Measurements from ENCODE around the gene TTC16. TPM values are rescaled to one million over a fixed set of nuclear protein-coding genes. Genes with fewer than 3 reads are reported as not detected.
A peak's percentile ranks its signal among the peaks of the same experiment; 100 is the strongest.

TTC16 gene
- total and polyA plus RNA-seq, 5 donors: 0.06 to 0.14 (median 0.13) TPM; not detected in 1

DNA sequence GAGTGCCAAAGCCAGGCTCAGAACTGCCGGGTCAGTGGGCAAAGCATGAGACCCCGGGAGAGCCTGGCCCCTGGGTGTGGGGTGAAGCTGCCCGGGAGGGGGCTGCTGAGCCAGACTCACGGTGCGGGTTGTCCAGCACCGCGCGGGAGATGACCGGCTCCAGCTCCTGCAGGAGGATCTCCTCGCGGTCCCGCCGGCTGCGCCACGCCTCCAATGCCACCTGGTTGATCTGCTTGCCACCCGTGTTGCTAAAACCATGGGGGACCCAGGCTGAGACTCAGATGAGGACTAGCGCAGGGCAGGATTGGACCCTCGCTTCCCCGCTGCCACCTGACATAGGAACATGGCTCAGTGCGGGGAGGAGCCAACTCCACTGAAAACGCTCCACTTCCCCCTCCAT is 16.6 kb downstream of the TTC16 start:
- WGBS: 96% methylated on average over 21 of the region's 21 CpGs
- Histone ChIP-seq H3K27me3 (ENCODE audit: control insufficient read depth, insufficient read depth) (no peaks in the 10 kb centered on the region), H3K4me1 (ENCODE audit: control insufficient read depth, insufficient read depth, low read length) (peaks cover 6% of the 10 kb centered on the region), H3K9me3 (ENCODE audit: control insufficient read depth, low read length) (no peaks in the 10 kb centered on the region), H3K27ac (ENCODE audit: low read length) (no peak overlapping the region), H3K4me3 (ENCODE audit: low read length) (no peak overlapping the region)
- ATAC-seq: no peak
- DNase-seq: peak in 2 of 3 donors; percentile 13 to 65
- intact Hi-C loops (cut with DNase I): loop anchor here (5.0 to 10.0 kb wide), 4 partner anchors 140 to 192 kb away; partner anchors contain the start of gene AK1 (in 2 of the 4)

DNA sequence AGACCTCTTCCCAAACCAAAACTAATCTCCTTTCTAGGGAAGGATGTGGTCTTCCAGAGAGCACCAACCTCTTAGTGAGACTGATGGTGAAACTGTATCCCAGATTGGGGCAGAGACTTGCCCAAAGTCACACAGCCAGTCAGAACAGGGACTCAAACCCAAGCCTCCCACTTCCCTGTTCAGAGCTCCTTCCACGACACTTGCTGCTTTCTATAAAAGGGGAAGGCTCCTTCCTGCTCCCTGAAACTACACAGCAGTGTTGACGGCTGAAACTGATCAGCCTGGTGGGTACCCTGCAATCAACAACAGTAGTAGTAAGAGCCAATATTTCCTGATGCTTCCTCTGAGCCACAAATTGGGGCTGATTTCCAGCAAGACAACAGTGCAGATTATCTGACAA is 17.7 kb downstream of the TTC16 start:
- Histone ChIP-seq H3K9me3 (ENCODE audit: control insufficient read depth, low read length) (no peaks in the 10 kb centered on the region), H3K27ac (ENCODE audit: low read length) (no peak overlapping the region), H3K4me3 (ENCODE audit: low read length) (no peak overlapping the region), H3K27me3 (ENCODE audit: control insufficient read depth, insufficient read depth) (no peaks in the 10 kb centered on the region), H3K4me1 (ENCODE audit: control insufficient read depth, insufficient read depth, low read length) (peaks cover 6% of the 10 kb centered on the region)
- 65% methylated on average over 2 of the region's 2 CpGs for WGBS
- intact Hi-C loops (cut with DNase I): loop anchor here (2.0 to 10.0 kb wide), 6 partner anchors 51 to 191 kb away; partner anchors contain the start of gene AK1 (in 2 of the 4)
- DNase-seq (no peak), ATAC-seq (no peak)

DNA sequence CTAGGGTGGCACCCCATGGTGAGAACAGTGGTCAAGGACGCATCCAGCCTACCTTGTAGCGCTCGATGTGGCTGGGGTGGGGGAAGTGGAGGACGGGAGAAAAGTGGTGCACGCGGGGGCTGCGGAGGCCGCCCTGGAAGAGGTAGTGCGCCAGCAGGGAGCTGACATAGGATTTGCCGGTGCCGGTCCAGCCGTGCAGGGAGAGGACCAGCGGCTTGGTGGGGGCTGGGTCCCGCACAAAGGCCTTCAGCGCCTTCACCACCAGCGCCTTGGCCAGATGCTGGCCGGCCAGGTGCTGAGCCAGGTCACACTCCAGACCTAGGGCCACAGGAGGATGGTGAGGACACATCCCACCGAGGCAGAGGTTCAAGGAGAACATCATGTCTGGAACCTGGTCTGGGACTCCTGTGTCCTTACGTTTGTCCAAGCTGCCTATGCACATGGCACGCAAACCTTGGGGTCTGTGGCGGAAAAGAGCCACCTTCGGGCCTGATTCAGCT is 18.4 kb downstream of the TTC16 start:
- 44% methylated on average over 22 of the region's 22 CpGs for WGBS
- ATAC-seq: peak in 1 of 2 donors; percentile 0
- peak overlapping the region; percentile 27 for H3K27ac ChIP-seq (ENCODE audit: low read length)
- H3K27me3 ChIP-seq (ENCODE audit: control insufficient read depth, insufficient read depth): no peaks in the 10 kb centered on the region
- H3K4me3 ChIP-seq (ENCODE audit: low read length): no peak overlapping the region
- intact Hi-C loops (cut with DNase I): loop anchor here (2.0 to 10.0 kb wide), 6 partner anchors 51 to 191 kb away; partner anchors contain the start of gene AK1 (in 2 of the 4)
- DNase-seq: peak in 1 of 3 donors; percentile 72
- H3K9me3 ChIP-seq (ENCODE audit: control insufficient read depth, low read length): no peaks in the 10 kb centered on the region
- peaks cover 6% of the 10 kb centered on the region for H3K4me1 ChIP-seq (ENCODE audit: control insufficient read depth, insufficient read depth, low read length)

DNA sequence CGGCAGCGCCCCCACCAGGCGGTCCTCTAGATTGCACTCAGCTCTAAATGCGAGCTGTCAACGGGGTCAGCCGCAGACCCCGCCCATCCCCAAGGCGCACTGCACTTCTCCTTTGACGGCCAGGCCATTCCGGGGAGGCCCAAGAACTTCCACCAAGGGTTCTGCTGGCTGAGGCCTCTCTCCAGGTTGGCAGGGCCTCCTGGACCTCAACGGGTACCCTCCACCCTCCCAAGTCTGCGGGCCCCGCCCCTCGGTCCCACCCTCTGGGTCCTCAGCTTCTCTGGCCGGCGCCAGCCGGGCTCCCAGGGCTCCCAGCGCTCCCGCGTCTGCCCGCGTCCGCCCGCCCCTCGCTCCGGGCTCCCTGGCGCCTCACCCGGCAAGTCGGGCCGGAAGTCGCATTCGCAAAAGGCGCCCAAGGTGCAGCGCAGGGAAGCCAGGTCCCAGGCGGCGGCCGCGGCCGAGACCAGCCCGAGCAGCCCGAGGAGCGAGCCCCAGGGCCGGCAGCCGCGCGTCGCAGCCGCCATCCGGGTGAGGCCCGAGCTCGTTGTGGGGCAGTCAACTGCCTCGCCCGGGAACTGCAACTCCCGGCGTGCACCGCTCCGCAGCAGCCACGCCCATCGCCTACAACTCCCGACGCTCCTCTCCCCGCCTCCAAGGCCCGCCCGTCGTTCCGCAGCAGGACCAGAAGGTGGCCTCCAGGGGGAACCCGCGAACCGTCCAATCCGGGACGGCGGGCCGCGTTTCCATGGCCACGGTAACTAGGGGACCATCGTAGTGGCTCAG is 19.1 kb downstream of the TTC16 start, which contains the start of gene TOR2A:
TOR2A (minus strand) TSS at position 548 of the 783 bp plus-strand sequence; CDS start at position 524, 24 bp downstream.
- intact Hi-C loops (cut with DNase I): loop anchor here (2.0 to 10.0 kb wide), 10 partner anchors 42 to 190 kb away; partner anchors contain the start of genes AK1 (in 2 of the 4), CDK9 (in 1 of the 4) and SH2D3C (in 1 of the 4)
- Histone ChIP-seq H3K4me1 (ENCODE audit: control insufficient read depth, insufficient read depth, low read length) (peaks cover 6% of the 10 kb centered on the region), H3K9me3 (ENCODE audit: control insufficient read depth, low read length) (no peaks in the 10 kb centered on the region), H3K4me3 (ENCODE audit: low read length) (peak within 1 kb of the TSS; percentile 66), H3K27me3 (ENCODE audit: control insufficient read depth, insufficient read depth) (no peaks in the 10 kb centered on the region), H3K27ac (ENCODE audit: low read length) (peak within 1 kb of the TSS; percentile 90)
- DNase-seq: peak; percentile 99
- ATAC-seq: peak; percentile 95 to 96
- under 1% methylated on average over 76 of the region's 76 CpGs for WGBS

DNA sequence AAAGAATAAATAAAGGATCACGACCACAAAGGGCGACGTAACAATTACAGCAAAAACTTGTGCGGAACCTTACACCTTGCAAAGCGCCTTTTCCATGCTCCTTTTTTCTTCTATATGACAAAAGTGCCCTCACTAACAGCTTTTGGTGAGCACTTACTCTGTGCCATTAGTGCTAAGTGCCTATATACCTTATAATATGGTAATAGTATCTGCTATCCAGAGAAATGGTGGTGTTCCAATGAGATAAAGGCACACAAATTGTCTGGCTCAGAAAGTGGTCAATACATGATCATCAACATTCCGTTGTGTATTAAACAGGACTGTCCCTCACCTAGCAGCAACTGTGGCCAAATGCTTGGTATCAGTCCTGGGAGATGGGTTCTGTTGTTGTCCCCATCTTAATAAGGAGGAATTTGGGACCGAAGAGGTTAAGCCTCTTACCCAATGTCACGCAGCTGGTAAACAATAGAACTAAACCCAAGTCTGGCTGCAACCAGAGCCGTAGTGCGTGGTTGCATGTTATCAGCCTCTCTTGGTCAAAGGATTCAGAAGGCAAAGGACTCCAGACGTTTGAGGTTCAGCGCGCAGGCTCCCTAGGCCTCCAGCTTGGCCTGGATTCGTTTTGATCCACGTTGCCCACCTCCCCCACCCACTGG is 19.8 kb downstream of the TTC16 start:
- Histone ChIP-seq H3K4me3 (ENCODE audit: low read length) (no peak overlapping the region), H3K4me1 (ENCODE audit: control insufficient read depth, insufficient read depth, low read length) (peaks cover 6% of the 10 kb centered on the region), H3K9me3 (ENCODE audit: control insufficient read depth, low read length) (no peaks in the 10 kb centered on the region), H3K27ac (ENCODE audit: low read length) (no peak overlapping the region), H3K27me3 (ENCODE audit: control insufficient read depth, insufficient read depth) (no peaks in the 10 kb centered on the region)
- DNase-seq: peak in 1 of 3 donors; percentile 45
- WGBS: 22% methylated on average over 15 of the region's 15 CpGs
- intact Hi-C loops (cut with DNase I): loop anchor here (2.0 to 10.0 kb wide), 8 partner anchors 42 to 189 kb away; partner anchors contain the start of genes AK1 (in 2 of the 4), CDK9 (in 1 of the 4) and SH2D3C (in 1 of the 4)
- no peak for ATAC-seq

DNA sequence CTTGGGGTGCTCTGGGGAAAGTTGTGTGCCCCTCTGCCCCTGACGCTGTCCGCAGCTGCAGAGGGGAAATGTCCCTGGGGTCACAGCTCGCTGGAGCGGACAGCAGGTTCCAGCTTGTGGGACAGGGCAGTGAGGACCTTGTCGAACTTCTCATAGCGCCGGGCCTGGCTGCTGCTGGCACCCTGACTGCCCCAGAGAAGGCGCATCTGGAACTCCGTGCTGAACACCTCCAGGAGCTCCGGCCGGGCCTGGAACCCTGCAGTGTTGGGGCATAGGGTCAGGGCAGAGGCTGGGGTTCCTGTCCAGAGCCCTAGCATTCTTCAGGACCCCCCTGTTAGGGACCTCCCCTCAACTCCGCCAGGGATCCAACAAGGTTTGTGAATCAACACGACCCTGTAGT is 22.8 kb downstream of the TTC16 start:
- no peaks in the 10 kb centered on the region for H3K27me3 ChIP-seq (ENCODE audit: control insufficient read depth, insufficient read depth)
- DNase-seq (peak in 1 of 3 donors; percentile 53), ATAC-seq (no peak)
- intact Hi-C loops (cut with DNase I): loop anchor here (5.0 to 10.0 kb wide), 6 partner anchors 39 to 186 kb away; partner anchors contain the start of genes AK1 (in 2 of the 4), CDK9 (in 1 of the 4) and SH2D3C (in 1 of the 4)
- 88% methylated on average over 13 of the region's 13 CpGs for WGBS
- no peak overlapping the region for H3K4me3 ChIP-seq (ENCODE audit: low read length)
- H3K4me1 ChIP-seq (ENCODE audit: control insufficient read depth, insufficient read depth, low read length): peaks cover 6% of the 10 kb centered on the region
- H3K27ac ChIP-seq (ENCODE audit: low read length): no peak overlapping the region
- H3K9me3 ChIP-seq (ENCODE audit: control insufficient read depth, low read length): no peaks in the 10 kb centered on the region

DNA sequence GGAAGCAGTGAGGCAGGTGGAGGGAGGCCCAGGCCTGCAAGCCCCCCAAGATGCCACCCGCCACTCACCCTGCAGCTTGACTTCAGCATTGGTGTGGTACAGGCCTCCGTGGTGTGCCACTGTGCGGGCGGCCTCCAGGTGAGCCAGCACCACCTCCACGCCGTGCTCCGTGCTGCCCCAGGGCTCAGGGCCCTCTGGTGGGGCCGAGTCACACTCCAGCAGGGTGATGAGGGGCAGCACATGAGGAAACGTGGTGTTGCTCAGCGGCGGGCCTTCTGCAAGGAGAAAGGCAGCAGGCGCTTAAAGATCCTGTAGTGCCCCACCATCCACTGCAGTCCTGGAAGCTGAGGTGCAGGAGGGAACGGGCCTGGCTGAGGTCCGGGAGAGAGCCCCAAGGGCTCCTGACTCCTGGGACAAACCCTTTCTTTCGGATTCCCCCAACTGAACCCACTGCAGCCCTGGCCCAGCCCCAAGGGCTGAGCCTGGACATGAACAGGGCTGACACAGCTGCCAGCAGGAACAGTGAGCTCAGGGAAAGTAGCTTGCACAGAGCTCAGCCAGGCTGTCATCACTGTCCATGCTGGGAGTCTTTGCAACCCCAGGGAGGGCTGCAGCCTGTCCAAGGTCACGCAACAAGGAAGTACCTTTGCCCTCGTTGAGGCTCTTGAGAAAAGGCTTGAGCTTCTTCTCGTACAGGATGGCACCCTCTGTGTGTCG is 23.9 kb downstream of the TTC16 start:
- H3K27me3 ChIP-seq (ENCODE audit: control insufficient read depth, insufficient read depth): no peaks in the 10 kb centered on the region
- peak overlapping the region; percentile 90 for H3K27ac ChIP-seq (ENCODE audit: low read length)
- H3K4me3 ChIP-seq (ENCODE audit: low read length): no peak overlapping the region
- intact Hi-C loops (cut with DNase I): loop anchor here (5.0 to 10.0 kb wide), 6 partner anchors 38 to 185 kb away; partner anchors contain the start of genes AK1 (in 2 of the 4), CDK9 (in 1 of the 4) and SH2D3C (in 1 of the 4)
- H3K4me1 ChIP-seq (ENCODE audit: control insufficient read depth, insufficient read depth, low read length): no peaks in the 10 kb centered on the region
- DNase-seq: peak; percentile 72 to 85 (median 76)
- WGBS: 80% methylated on average over 19 of the region's 19 CpGs
- H3K9me3 ChIP-seq (ENCODE audit: control insufficient read depth, low read length): no peaks in the 10 kb centered on the region
- ATAC-seq: peak in 1 of 2 donors; percentile 26

DNA sequence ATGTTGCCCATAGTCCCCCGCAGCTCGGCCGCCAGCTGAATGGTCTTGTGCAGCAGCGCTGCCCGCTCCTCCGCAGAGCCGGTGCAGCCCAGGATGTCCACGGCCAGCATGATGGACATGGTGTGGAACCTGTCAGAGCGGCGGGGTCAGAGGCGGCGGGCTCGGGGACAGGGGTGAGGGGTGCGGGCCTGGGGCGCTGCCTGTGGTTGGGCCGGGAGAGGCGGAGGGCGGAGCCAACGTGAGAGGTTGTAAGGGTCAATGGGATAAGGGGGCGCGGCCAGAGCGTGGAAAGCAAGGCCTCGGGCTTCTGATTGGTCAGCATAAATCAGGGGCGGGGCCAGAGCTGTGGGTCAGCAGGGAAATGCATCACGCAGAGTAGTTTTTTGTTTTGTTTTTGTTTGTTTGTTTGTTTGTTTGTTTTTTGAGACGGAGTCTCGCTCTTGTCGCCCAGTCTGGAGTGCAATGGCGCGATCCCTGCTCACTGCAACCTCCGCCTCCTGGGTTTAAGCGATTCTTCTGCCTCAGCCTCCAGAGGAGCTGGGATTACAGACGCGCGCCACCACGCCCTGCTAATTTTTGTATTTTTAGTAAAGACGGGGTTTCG is 26.1 kb downstream of the TTC16 start:
- Histone ChIP-seq H3K4me1 (ENCODE audit: control insufficient read depth, insufficient read depth, low read length) (no peaks in the 10 kb centered on the region), H3K4me3 (ENCODE audit: low read length) (no peak overlapping the region), H3K27ac (ENCODE audit: low read length) (no peak overlapping the region), H3K27me3 (ENCODE audit: control insufficient read depth, insufficient read depth) (no peaks in the 10 kb centered on the region), H3K9me3 (ENCODE audit: control insufficient read depth, low read length) (no peaks in the 10 kb centered on the region)
- ATAC-seq (peak; percentile 52 to 58), DNase-seq (peak; percentile 57 to 86 (median 84))
- intact Hi-C loops (cut with DNase I): no loop called here
- 66% methylated on average over 38 of the region's 38 CpGs for WGBS

DNA sequence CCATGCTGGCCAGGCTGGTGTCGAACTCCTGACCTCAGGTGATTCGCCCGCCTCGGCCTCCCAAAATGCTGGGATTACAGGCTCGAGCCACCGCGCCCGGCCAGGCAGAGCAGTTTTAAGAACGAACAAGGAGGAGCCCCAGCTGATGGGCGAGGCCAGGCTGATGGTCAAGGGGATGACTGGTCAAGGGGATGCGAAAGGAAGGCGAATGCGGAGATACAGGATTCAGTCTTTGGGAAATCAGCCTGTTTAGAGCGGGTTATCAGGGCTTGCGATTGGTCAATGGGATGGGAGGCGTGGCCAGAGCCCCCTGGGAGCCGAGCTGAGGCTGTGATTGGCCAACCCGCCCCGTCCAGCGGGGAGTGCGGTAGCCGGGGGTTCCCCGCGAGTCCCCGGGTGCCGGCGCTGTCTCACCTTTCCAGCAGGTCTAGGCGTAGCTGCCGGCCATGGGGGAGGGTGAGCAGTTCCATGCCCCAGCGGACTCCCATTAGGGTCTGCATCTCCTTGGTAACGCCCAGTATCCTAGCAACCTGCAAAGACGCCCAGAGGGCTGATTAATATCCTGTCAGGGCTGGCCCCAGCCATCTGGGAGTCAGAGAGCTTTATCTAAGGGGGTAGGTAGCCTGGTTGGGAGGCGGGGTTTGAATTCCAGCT is 26.7 kb downstream of the TTC16 start:
- intact Hi-C loops (cut with DNase I): no loop called here
- peak in 2 of 3 donors; percentile 42 to 61 for DNase-seq
- H3K9me3 ChIP-seq (ENCODE audit: control insufficient read depth, low read length): no peaks in the 10 kb centered on the region
- peak; percentile 14 to 25 for ATAC-seq
- no peak overlapping the region for H3K4me3 ChIP-seq (ENCODE audit: low read length)
- no peaks in the 10 kb centered on the region for H3K4me1 ChIP-seq (ENCODE audit: control insufficient read depth, insufficient read depth, low read length)
- H3K27me3 ChIP-seq (ENCODE audit: control insufficient read depth, insufficient read depth): no peaks in the 10 kb centered on the region
- no peak overlapping the region for H3K27ac ChIP-seq (ENCODE audit: low read length)
- 58% methylated on average over 33 of the region's 33 CpGs for WGBS

All from right cardiac atrium (tissue), 5 donors.